NCI-H82 treated with DMSO at 0.1 percent for 48 hours (cell line): ENCODE data around the gene VKORC1L1.
"Not testable (repeated sequence)": the region's sequence is repeated elsewhere in the genome, so short reads cannot be mapped to it uniquely, and the experiment has no call there.

Source experiments
- DNase-seq: peaks from one replicate; lab custom pipeline; 2025; ENCODE audit not compliant: unreplicated experiment; lab: John Stamatoyannopoulos, UW

Gene VKORC1L1

DNA sequence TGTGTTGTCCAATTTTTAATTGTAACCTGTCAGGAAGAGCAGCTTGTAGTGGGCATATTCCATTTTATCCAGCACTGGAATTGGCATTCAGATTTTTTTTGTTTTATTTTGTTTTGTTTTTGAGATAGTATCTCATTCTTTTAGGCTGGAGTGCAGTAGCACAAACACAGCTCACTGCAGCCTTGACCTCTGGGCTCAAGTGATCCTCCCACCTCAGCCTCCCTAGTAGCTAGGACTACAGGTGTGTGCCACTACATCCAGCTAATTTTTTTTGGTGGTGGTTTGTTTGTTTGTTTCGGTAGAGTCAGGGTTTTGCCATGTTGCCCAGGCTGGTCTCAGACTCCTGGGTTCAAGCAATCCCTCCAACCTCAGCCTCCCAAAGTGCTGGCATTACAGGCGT, 64.4 kb downstream of the VKORC1L1 start:
- no peak for DNase-seq

DNA sequence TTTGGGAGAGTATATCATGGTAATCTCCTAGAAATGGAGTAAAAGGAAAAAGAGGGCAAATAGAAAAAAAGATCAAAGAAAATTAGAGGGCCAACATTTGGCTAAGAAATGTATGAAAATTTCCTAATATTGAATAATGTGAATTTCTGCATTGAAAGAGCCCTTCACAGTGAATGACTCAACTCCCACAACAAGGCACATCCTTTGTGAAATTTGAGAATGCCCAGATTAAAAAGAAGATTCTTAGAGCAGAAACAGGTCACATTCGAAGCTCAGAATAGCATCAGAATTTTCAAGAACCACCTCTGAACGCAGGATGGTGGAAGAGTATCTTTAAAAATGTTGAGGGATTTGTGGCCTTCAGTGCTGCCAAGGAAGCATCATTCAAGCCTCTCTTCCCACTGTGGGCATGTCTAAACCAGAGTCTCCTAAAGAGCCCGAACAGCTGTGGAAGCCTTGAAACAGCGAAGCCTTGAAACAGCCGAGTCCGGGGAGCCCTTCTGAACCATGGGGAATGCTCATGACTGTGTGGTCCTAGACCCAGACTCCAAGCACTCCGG, 65.5 kb downstream of the VKORC1L1 start:
- DNase-seq, result no peak

DNA sequence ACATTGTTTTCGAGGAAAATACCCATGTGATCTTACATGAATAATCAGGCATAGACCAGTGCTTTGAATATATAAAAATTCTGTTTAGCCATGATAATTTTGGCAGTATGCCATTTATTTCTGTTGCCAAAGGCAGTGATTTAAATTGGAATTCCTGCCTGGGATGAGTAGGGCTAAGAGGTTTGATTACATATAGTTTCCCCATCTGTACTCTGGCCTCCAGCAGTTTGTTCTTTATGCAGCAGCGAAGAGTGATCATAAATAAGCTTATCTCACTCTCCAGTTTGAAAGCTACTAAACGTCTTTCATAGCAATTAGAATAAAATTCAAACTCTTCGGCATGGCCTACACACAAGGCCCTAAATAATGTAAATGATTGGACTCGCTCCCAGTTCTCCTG, 72.9 kb downstream of the VKORC1L1 start:
- DNase-seq, result not testable (repeated sequence)

DNA sequence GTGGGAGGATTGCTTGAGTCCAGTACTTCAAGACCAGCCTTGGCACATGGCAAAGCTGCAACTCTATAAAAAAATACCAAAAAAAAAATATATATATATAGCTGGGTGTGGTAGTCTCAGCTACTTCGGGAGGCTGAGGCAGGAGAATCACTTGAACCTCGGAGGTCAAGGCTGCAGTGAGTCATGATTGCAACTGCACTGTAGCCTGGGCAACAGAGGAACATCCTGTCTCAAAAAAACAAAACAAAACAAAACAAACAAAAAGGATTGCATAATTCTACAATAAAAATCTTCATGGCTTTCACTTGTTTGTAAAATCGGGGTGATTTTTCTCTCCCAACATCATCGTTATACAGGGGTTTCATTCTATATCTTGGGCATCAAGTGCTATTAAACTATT, 74.0 kb downstream of the VKORC1L1 start:
- DNase-seq, result no peak

DNA sequence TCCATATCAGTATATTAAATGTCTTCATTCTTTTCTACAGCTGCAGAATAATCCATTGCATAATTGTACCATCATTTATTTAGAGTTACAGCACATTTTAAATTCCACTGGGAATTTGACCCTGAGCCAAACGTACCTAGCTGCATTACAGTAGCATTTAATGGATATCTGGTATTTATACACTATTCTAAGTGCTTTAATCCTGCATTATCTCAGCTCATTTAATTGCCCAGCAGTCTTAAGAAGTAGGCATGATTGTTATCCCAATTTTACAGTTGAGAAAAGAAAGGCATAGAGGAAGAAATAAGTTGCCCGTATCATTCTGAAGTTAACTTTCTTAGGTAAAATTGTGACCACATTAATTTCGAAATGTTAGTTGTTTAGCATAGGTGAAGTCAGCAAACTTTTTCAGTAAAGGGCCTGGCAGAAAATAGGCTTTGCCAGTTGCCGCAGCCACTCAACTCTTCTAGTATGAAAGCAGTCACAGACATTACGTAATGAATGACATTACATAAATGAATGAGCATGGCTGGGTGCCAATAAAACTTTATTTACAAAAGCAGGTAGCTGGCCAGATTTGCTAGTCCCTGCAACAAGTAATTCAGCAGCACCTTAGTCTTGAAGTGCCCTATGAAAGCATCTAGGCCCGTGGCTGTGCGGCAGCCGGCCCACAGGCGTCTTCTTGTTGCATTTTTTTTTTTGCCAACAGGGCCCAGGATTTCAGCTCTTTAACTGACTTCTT, 79.1 kb downstream of the VKORC1L1 start:
- no peak for DNase-seq

DNA sequence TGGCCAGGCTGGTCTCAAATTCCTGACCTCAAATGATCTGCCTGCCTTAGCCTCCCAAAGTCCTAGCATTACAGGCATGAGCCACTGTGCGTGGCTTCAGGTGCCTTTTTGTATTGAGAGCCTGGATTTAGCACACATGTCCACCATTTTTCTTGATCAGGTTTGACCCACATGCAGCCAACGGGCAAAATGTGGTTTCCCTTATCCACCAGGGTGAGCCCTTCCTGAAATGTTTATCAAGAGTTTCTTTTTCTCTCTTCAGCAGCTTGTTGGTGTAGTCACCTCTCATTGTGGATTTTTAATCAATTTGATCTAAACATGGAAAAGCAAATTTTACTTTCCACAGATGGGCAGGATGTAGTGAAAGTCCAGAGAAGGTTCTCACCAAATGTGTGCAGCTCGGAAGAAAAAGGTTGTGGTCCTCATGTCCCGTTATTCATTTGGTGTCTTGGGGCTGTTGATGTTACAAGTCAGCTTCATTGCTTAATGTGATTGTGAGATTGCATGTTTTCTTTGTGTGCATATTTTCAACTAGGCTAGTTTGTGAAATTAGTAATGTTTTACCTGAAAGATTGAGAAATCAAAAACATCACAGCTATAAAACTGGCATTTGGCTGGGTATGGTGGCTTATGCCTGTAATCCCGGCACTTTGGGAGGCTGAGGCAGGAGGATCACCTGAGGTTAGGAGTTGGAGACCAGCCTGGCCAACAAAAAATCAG, 80.3 kb downstream of the VKORC1L1 start:
- DNase-seq, result no peak

DNA sequence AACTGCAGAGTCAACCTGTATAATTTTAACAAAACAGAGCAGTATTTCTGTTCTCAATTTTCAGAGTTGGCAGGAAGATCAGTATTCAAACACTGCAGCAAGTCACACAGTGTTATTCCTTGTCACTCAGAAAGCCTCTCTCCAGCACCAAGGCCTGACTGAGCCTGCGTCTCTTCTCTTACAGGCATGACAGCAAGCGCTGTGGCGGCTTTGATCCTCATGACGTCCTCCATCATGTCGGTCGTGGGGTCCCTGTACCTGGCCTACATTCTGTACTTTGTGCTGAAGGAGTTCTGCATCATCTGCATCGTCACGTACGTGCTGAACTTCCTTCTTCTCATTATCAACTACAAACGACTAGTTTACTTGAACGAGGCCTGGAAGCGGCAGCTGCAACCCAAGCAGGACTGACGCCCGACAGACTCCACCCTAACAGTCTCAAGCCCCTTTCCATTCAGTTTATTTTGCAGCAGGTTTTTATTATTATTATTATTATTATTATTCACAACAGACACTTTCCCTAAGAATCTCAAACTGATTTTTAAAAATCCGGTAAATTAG, 81.1 kb downstream of the VKORC1L1 start:
- DNase-seq, result no peak

DNA sequence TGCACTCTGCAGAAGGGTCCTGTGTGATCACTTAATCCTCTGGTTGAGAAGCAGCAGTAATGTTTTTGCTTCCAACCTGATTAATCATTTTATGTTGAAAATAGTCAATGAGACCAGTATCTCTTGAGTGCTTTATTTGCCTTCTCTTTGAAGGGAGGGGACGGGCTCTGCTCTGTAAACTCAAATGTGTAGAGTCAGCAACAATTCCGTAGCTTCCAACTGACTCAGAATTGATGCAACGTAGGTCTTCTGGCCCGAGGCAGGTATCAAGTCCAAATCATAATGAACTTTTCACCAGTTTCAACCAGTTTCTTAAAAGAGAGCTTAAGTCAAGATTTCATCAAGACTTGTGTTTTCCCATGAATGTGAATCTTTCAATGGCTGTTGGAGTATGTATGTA, 82.8 kb downstream of the VKORC1L1 start:
- no peak for DNase-seq

DNA sequence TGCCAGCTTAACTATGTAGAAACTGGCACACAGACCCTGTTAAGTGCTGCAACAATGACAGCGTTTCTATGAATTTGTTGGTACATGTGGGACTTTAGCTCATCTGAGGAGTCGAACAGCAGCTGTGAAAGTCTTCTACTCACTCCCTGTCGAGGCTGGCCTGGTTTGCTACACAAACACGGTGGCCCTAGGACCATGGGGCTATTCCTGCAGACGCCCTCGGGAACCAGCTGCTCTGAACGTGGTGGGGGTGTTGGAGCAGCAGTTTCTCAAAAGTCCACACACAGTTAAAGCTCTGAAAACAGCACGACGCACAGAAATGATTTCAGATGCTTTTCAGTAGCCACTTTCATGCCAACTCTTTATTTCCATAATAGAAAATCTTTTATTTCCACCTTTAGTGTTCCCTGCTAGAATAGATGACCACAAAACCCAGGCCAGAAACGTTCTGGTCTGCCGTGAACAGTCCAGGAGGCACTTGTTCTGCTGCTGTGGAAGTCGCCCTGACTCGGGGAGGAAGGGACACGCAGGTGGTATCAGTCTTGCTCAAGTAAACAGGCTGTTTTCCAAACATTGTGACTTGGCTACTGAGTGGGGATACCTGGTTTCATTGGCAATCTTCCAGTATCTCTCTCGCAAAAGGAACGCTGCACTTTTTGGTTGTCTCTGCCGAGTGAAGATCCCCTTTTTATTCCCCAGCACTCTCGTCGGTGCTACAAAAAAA, 87.6 kb downstream of the VKORC1L1 start:
- no peak for DNase-seq

DNA sequence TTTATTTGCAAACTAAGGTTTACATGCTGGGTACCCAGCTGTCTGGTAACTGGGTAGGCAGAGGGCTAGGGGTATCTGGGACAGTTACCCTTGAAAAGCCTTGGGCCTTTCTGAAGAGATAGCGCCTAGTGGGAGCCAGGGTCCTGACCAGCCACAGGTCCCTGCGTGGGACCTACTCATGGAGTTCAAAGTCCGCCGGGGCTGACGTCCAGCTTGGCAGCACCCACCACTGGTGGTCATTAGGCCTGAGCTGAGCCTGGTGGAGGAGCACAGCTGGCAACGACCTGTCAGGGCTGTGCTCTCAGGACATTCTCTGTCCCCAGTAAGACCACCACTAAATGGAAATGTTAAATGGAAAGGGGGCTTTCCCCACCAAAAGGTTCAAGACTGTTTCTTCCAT, 89.2 kb downstream of the VKORC1L1 start:
- DNase-seq, result no peak

DNA sequence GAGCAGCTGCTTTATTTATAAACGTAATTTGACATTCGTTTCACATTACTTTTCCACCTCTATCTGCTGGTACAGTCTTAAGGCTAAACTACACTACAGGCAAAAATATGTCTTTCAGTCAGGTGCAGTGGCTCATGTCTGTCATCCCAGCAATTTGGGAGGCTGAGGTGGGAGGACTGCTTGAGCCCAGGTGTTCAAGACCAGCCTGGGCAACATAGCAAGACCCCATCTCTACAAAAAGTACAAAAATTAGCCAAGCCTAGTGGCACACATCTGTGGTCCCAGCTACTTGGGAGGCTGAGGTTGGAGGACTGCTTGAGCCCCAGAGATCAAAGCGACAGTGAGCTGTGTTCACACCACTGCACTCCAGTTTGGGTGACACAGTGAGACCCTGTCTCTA, 91.8 kb downstream of the VKORC1L1 start:
- not testable (repeated sequence) for DNase-seq

DNA sequence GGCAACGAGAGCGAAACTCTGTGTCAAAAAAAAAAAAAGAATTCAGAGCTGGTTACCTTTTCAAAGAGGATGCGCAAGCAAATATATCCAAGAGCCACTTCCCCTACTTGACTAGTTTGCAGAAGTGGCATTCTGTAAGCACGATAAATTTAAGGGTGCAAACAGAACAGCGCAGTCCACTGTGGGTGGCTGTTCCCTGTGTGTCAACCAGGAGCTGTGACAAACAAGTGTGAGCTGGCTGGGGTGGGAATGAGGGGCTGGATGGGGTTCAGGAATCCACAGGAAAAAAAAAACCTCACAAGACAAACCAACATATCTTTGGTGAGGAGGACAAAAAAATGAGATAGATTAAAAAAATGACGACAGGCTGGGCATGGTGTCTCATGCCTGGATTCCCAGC, 93.3 kb downstream of the VKORC1L1 start:
- DNase-seq, result no peak

DNA sequence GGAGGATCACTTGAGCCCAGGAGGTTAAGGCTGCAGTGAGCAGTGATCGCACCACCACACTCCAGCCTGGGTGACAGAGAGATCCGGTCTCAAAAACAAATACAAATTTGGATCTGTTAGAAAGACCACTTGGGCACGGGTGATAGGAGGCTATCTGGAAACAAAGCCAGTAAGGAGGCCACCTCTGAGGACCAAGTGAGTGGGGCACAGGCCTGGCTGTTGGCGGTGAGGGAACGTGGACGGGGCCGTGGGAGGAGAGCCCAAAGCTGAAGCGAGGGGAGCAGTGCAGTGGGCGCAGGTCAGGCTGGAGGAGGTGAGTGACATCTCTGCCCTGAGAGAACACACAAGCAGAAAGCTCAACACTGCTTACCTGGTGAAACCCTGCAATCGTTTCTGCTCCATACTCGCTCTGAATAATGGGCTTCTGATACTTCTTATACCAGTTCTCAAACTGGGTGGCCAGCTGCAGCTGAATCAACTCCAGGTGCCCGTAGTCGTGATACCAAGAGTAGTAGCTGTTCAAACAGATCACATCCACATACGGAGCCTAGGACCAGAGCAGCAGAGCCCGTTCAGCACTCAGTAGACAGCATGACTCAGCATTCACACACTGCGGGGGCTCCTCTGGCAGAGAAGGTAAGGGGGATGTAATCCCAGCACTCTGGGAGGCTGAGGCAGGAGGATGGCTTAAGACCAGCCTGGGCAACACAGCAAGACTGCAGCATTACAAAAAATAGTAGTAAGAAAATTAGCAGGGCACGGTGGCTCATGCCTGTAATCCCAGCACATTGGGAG, 94.7 kb downstream of the VKORC1L1 start:
- DNase-seq, result no peak

DNA sequence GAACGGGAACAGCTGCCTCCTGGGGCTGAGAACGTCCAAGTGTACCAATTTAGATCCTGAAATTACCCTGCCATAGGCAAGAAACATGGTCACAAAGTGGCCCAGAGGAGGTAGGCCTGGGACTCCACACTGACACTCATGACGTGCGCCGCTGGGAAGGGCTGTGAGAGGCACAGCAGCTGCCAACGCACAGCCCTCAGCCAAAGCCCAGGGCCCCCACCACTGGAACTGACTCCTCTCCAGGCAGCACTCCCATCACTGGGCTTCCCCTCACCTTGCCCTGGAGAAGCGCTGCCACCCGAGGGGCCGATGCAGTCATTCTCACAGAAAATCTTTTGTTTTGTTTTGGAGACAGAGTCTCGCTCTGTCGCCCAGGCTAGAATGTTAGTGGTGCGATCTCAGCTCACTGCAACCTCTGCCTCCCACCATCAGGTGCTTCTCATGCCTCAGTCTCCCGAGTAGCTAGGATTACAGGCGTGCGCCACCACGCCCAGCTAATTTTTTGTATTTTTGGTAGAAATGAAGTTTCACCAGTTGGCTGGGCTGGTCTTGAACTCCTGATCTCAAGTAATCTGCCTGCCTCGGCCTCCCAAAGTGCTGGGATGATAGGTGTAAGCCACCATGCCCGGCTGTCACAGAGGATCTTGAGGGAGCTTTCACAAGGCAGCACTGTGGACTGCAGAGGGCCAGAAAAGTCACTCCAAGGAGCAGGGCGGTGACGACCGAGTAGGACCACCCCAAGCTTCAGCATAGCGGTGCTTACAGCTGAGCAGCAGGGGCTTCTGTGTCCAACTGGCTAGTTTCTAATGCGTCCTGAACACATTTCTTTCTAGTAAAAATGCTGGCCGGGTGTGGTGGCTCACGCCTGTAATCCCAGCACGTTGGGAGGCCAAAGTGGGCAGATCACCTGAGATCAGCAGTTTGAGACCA, 95.6 kb downstream of the VKORC1L1 start:
- no peak for DNase-seq

DNA sequence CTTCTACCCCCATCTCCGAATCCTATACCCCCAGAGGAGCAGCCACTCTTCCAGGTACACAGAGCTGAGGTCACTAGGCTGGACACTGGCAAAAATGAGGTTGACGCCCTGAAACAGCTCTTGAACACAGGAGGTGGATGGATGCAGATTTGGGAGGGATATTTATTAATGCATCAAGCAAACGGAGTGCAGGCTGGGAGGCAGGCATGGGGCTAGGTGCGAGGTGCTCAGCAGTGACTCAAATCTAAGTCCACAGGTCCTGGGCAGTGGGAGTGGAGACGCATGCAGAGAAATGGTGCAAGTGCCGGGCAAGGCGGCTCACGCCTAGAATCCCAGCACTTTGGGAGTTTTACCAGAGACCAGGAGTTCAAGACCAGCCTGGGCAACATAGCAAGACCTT, 98.1 kb downstream of the VKORC1L1 start:
- DNase-seq, result no peak

DNA sequence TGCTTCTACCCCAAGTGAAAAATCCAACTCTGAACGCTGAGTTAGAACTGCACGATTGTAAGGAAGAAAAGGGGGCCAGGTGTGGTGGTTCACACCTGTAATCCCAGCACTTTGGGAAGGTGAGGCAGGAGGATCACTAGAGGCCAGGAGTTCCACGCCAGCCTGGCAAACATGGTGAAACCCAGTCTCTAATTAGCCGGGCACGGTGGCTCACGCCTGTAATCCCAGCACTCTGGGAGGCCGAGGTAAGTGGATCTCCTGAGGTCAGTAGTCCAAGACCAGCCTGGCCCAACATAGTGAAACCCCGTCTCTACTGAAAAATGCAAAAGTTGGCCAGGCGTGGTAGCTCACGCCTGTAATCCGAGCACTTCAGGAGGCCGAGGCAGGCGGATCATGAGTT, 100.1 kb downstream of the VKORC1L1 start:
- no peak for DNase-seq

DNA sequence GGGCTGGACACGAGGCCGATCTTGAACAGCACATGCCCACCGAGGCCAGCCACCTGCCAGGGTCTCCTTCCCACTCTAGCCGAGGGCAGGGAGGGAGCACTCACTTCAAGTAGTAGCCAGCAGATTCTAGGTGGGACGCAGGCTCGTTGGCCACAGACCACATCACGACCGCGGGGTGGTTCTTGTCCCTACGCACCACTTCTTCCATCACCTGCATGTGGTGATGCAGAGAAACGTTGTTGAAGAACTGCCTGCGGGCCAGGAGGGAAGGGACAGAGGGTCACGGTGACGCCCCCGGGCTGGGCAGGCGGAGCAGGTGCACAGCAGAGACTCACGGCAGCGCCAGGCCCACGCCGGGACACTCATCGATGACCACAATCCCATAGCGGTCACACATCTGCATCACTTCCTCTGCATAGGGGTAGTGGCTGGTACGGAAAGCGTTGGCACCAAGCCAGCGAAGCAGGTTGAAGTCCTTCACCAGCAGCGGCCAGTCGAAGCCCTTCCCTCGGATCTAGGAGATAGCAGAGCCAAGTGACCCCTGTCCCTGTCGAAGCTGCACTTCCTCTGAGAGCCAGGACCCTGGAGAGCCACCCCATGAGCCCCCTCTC, 101.4 kb downstream of the VKORC1L1 start:
- DNase-seq, result no peak

DNA sequence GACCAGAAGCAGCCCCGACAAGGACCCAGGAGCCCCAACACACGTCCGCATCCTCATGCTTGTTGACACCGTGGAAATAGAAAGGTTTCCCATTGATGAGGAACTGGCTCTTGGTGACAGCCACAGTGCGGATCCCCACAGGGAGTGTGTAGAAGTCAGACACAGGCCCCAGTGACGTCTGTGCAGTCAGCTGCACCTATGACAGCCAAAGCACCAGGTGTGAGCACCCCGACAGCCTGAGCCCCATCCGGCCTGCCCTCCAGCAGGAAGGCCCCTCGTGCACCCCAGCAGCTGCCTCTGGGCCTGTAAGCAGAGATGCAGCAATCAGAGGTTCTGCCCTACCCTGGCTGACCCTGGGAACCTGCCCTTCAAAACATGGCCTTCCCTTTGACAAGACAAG, 102.0 kb downstream of the VKORC1L1 start:
- no peak for DNase-seq

DNA sequence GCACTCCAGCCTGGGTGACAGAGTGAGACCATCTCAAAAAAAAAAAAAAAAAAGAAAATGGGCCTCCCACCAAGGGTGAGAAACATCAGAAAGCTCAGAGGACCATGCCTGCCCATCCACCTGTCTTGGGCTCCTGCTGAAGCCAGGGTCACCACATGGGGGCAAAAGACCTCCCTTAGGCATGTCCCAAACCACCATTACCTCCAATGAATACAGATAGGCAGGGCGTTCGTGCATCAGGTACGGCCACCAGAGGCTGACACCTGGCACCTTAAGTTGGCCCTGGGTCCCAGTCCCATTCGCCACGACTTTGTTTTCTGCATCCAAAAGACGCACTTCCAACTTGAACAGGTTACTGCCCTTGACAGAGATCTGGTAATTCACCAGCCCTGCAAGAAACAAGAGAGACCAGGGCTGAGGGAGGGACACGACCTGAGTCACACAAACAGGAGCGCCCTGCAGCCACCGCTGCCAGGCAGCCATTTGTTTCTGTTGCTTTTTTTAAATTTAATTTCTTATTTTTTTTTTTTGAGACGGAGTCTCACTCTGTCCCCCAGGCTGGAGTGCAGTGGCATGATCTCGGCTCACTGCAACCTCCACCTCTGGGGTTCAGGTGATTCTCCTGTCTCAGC, 103.1 kb downstream of the VKORC1L1 start:
- no peak for DNase-seq
